GM19395 (cell line): ENCODE results near the gene RNU6-1.

Source experiments
- ATAC-seq: cut with Tn5 transposase; IDR thresholded peaks from one replicate; pipeline ENCODE4 v1.9.1; 2021; ENCODE audit warnings: mild to moderate bottlenecking, moderate library complexity; ENCODE audit not compliant: unreplicated experiment

RNU6-1 gene

DNA sequence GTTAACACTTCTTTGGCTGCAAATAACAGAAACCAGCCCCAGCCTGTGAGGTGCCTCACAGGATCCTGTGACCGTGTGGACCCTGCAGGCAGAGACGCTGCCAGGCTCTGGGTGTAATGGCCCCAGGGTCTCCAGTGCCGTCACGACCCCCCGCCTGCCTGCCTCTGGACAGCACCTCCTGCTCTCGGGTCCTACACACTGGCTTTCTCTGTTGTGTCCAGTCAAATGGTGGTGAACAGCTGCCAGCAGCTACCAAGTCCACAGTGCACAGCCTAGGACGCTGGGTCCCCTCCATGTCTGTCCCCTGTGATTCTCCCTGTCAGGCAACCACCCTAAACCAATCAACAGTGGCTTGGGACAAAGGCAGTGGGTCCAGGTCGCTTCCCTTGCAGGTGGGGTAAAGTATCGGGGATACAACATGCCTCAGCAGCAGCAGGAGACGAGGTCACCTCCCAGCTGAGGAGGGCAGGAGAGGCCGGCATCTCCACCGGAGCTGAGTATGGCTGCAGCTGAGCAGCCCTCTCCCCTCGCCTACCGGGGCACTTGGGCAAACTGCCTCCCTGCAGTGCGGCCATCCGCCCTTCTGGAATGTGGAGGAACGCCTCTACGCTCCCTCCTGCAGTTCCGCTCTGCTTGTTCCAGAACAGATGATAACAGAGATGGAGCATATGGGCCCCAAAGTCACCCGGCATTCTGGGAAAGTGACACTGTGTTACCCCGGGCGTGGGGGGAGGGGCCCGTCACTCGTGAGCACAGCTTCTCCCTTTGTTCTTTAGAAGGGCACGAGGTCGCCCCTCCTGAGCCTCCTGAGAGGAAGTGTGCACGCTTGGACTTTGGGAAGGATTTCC lies 35.6 kb downstream of the RNU6-1 start:
- no peak for ATAC-seq

DNA sequence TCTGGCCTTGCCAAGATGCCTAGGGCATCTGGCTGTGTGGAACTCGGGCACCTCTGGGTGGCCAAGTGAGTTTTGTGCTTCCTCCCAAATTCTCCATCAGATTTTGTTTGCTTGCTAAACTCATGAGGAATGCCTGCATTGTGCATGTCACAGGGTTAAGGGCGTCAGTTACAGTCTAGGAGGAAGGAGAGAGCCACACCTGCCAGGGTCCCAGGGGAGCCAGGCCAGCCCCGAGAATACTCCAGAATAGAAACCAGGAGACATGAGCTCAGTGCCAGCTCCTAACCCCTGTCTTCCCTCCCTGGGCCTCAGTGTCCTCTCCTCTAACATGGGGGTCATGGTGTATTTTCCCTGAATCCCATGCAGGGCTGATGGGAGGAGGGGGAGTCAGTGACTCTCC lies 36.5 kb downstream of the RNU6-1 start:
- ATAC-seq = no peak

DNA sequence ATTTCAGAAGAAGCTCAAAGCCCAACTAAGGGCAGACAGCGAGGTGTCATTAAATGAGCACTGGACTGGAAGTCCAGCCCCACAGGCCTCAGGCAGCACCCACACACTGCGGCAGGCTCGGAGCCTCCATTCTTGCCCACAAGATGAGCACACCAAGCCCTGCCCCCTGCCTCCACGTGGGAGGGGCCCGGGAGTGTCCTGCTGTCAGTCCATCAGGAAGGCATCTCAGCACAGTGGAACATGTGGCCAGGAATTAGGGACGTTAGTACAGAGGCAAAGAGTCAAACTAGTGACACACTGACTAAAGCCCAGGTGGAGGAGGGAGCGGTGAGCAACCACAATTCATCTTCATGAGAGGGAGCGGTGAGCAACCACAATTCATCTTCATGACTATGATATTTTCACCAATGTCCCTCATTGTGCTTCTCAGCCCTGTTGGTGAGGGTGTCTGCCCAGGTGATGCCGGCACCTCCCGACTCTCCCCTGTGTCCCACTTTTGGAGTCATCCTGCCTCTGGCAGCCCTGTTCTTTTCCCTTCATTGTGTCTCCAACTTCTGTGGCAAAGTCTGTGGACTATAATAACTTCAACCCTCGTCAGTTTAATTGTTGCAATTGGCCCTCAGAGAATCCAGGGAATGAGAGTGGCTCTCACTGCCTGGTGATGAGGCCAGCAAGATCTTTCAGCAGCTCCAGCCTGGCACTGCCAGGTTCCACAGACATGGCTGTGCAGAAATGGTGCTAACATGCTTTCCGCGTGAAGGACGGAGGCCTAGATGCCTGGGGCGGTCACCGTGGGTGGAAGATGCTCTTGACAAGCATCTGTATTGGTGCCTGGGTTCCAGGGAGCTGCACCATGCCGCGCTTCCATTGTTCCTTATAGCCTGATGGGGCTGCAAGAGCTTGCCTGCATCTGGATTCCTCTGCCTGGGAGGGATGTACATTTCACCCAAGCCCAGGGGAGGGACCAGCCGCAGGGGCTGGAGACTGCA lies 37.6 kb downstream of the RNU6-1 start:
- no peak for ATAC-seq

DNA sequence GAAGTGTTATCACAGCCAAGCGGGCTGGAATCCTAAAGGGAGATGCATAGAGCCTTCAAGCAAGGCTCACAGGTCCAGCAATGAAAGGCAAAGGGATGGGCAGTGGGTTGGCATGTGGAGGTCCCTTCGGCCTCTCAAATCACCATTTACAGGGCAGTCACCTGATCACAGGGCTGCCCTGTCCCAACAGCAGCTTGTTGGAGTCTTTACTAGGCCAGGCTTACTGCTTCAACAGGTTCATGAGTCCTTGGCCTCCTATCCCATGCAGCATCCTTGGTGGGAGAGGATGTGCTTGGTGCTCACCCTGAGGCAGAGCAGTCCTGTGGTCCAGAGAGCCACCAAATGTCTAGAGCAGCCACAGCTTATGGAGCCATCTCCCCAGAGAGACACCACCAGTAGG lies 38.7 kb downstream of the RNU6-1 start:
- ATAC-seq = no peak

DNA sequence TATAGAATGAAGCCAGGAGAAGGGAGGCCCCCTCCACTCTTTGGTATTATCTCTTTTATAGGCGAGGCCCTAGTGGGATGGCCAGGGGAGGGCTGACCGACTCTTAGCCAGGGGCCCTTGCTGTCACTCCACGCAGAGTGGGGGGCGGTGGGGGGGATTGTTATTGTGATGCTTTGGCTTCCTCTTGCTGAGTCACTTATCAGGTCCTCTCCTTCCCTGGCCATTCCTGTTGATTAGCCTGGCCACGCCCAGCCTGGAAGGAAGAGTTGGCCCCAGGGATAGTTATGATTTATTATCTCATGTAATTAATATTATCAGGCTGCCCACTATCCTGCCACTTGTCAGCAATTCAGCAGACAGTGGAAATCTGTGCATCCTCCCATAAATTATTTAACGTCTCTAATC lies 40.0 kb downstream of the RNU6-1 start:
- no peak for ATAC-seq

DNA sequence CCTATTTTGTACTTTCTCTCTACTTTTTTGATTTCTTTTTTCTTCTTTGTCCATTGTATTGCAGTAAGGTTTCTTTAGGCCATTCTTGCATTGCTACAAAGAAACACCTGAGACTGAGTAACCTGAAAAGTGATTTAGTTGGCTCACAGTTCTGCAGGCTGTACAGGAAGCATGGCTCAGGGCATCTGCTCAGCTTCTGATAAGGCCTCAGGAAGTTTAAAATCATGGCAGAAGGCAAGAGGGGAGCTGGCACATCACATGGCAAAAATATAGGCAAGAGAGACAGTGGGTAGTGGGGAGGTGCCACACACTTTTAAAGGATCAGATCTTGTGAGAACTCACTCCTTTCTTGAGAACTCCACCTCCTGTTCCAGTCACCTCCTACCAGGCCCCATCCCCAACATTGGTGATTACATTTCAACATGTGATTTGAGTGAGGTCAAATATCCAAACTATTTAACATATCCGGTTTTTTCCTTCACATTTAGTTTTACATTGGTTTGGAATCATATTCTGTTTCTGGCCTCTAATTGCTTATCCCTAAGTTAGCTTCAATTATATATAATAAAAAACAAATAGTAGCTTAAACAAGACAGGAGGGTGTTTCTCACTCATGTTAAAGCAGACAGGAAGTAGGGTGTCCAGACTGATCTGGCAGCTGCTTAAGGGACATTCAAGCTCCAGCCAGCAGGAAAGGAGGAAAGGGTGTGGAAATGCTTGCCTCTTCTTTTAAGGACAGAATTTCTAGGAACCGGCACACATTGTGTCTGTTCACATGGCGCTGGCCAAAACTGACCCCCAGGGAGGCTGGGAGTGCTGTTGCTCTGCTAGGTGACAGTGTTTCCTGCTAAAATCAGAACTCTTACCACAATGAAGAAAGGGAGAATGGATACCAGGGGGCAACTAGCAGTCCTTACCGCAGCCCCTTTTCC lies 43.4 kb downstream of the RNU6-1 start:
- ATAC-seq = no peak

DNA sequence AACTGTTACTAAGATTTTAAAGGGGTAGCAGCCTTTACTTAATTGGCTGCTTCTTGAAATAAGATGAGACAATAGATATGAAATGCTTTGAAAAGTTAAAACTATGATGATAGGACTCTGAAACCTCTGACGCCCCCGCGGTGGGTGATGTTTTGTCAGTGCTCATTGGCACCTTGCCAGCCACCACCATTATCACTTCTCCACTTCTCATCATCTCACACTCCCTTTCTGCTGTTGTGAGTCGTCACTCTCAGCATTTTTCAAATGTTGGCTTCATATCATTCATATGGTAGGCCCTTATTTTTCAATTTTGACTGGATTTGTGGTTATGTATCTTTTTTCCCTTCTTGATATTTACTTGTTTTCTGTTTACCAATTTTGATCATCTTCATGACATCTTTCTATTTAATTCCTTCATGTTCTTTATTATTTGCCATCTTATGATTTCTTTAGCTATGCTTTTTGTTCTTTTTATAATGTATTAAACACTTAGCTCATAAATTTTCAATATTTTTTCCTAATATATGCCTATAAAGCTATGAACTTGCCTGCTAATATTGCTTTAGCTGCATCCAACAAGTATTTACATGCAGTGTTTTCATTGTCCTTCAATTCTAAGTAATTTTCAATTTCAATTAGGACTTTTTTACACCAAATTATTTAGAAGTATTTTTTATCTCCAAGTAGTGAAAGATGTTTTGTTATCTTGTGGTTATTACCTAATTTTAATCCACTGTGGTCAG lies 44.8 kb downstream of the RNU6-1 start:
- ATAC-seq = no peak

DNA sequence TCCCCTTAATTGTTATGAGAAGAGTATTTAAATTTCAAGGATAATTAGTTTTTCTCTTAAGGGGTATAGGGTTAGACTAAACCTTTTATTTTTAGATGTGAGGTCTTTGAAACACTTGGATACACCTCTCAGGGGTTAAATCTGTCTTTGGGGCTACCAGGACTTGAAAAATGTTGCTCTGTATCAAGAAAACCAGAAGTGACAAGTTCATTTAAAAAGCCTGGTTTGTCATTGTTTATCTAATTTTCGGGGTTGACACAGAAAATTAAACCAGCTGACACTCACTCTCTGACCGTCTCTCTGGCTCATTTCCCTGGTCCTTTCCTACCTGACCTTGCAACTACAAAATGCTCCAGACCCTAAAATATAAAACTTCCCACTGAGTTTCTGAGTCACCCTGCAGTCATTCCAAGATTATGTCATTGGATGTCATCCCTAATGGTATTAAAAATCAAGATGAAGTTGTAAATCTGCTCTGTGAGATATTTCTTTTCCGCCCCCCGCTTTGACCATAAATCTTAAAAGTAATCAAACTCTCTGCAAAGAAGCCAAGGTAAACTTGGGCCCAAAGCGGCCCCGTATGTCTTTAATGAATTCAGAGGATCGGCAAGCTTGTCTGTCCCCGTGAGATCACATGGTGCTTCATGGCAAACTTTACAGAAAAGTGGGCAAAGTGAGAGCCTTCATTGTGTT lies 47.4 kb downstream of the RNU6-1 start:
- ATAC-seq = no peak

DNA sequence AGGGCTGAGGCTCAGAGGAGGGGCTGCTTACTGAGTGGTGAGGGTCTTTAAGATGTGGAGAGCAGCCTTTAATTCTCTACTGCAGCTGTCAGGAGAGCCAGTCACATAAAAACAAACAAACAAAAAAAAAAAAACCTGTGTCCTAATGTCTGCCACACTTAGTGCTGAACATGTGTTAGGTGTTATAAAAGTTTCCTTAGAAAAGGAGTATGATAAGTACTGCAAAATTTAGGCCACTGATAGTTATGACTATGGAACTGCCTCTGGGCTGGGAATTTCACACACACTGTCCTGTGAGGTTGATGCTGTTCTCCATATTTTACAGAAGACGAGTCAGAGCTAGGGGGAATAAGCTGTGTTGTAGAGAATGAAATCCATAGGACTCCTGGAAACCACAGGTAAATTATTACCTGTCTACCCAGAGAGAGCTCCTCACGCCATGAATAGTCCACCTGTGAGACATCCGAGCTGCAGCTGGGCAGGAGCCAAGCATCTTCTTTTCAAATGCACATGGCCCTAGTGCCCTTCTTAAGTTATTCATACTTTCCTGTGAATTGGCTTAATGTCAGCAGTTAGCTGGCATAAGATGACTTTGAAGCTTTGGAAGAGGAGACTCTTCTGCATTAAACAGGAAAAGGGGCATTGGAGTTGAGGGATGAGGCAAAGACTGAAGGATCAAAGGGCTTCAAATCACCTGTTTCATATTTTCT lies 49.1 kb downstream of the RNU6-1 start:
- ATAC-seq = no peak
